Nephron (organoid): Measurements from ENCODE around the gene LRCH4.
"Not testable (repeated sequence)": the region's sequence is repeated elsewhere in the genome, so short reads cannot be mapped to it uniquely, and the experiment has no call there.

Source experiments
- H3K27ac Mint-ChIP-seq, 3 experiments: 2 replicates each; pipeline ENCODE4 v1.8.0; 2020; ENCODE audit warnings: mixed read lengths in 3 of 3, mild to moderate bottlenecking in 2 of 3, moderate library complexity in 1 of 3
- H3K27me3 Mint-ChIP-seq: 2 replicates; pipeline ENCODE4 v1.8.0; 2021; ENCODE audit warnings: low read depth, mild to moderate bottlenecking, moderate library complexity, mixed read lengths
- H3K36me3 Mint-ChIP-seq: 2 replicates; pipeline ENCODE4 v1.8.0; 2020; ENCODE audit warnings: low read depth, mixed read lengths
- H3K4me1 Mint-ChIP-seq: 2 replicates; pipeline ENCODE4 v1.8.0; 2020; ENCODE audit warnings: mixed read lengths
- H3K4me3 Mint-ChIP-seq, 3 experiments: 2 replicates each; pipeline ENCODE4 v1.8.0; 2020; ENCODE audit warnings: mild to moderate bottlenecking in 3 of 3, mixed read lengths in 3 of 3, moderate library complexity in 2 of 3
- H3K9me3 Mint-ChIP-seq: 2 replicates; pipeline ENCODE4 v1.8.0; 2020; ENCODE audit warnings: mixed read lengths
- TF ChIP-seq, protein P1 (sequence below), 3 experiments: fragments of 200-600 bp; sonication (generic); IDR thresholded peaks; one replicate each; pipeline ENCODE4 v1.5.0; 2021; ENCODE audit warnings: antibody characterized with exemption in 3 of 3; ENCODE audit not compliant: unreplicated experiment in 3 of 3

The LRCH4 gene

DNA sequence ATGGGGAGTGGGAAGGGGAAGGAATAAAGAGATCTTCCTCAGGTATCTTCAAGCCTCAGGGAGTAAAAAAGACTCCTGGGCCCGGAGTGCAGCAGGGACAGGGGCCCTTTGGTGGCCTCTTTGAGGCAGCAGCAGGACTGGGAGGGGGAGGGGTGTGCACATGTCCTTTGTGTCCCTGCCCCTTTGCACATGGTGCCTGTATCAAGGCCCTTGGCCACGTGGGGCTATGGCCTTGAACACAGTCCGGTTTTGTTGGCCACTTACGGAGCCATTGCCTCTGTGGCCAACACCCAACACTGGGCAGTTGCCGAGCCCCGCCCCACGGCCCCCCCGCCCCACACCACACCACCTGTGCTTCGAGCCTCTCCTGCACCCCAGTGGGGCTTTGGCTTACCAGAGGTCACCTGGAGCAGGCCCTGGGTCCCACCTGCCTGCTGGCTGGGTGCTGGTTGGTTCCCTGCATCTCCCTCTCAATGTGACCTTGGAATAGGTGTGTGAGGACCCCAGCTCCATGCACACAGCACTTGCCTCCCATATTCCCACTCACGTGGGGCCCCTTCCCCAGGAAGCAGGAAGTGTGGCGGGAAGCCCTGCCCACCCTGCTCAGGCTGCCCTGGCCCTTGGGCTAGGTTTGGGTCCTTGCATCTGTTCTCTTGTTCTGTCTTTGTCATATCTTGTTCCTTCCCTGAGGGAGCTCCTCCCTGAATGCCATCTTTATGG, 17.6 kb downstream of the LRCH4 start:
- Mint-ChIP-seq H3K27me3 (peaks cover 28% of the 10 kb centered on the region), H3K4me1 (peaks cover 29% of the 10 kb centered on the region), H3K36me3 (peaks cover 4% of the 10 kb centered on the region), H3K9me3 (no peaks in the 10 kb centered on the region), H3K4me3 (no peak overlapping the region), H3K27ac (peak overlapping the region in 1 of 3 experiments; percentile 32)
- TF ChIP-seq, protein P1, sequence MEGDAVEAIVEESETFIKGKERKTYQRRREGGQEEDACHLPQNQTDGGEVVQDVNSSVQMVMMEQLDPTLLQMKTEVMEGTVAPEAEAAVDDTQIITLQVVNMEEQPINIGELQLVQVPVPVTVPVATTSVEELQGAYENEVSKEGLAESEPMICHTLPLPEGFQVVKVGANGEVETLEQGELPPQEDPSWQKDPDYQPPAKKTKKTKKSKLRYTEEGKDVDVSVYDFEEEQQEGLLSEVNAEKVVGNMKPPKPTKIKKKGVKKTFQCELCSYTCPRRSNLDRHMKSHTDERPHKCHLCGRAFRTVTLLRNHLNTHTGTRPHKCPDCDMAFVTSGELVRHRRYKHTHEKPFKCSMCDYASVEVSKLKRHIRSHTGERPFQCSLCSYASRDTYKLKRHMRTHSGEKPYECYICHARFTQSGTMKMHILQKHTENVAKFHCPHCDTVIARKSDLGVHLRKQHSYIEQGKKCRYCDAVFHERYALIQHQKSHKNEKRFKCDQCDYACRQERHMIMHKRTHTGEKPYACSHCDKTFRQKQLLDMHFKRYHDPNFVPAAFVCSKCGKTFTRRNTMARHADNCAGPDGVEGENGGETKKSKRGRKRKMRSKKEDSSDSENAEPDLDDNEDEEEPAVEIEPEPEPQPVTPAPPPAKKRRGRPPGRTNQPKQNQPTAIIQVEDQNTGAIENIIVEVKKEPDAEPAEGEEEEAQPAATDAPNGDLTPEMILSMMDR (IDR thresholded peaks at IDR 0.05; ENCODE audit: unreplicated experiment in 3 of 3) = no peak

DNA sequence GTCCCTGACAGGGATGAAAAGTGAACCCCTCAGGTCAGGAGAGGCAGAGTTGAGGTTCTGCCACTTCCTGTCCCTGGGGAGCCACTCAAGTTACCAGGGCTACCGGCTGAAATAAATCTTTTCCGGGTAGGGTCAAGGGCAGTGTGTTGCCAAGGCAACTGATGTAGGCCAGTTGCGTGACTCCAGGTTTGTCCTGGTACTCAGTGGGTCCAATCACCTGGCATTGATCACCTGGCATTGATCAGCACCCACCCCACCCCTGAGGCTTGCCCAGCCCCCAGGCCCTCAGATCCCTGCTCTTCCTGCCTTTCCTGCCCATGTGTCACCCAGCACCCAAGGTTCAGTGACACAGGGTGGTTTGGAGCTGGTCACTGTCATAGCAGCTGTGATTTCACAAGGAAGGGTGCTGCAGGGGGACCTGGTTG, 18.2 kb downstream of the LRCH4 start:
- no peak overlapping the region for H3K4me3 Mint-ChIP-seq
- no peak overlapping the region for H3K27ac Mint-ChIP-seq
- peaks cover 28% of the 10 kb centered on the region for H3K27me3 Mint-ChIP-seq
- peaks cover 5% of the 10 kb centered on the region for H3K36me3 Mint-ChIP-seq
- peaks cover 29% of the 10 kb centered on the region for H3K4me1 Mint-ChIP-seq
- TF ChIP-seq, protein P1 (IDR thresholded peaks at IDR 0.05; ENCODE audit: unreplicated experiment in 3 of 3) = no peak
- no peaks in the 10 kb centered on the region for H3K9me3 Mint-ChIP-seq

DNA sequence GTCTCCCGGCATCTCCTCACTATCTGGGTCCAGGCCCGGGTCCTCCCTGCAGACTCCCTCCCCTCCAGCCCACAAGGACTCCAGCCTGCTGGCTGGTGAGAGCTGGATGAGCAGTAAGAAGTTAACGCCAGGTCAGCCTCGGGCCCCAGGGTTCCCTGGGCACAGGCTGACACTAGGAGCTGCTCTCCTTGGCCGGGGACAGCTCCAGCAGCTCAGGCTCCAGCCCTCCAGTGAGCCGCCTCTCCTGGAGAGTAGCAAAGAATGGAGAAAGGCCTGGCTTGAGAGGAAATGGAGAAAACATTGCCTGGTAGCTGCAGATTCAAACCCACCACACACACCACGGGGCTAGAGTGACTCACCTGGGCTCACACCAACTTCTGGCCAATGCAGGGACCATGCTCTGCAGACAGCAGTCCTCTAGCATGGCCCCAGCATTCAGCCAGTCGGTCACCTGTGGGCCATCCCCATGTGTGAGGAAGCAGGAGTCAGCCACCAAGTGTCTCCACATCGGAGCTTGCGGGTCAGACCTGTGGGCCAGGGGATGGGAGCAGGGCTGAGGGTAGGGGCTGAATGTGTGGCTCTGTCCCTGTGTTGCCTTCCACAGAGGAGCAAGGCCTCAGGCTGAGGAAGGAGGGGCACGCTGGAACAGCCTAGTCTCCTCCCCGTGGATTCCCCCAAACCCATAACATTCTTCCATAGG, 18.7 kb downstream of the LRCH4 start:
- peaks cover 6% of the 10 kb centered on the region for H3K36me3 Mint-ChIP-seq
- TF ChIP-seq, protein P1 (IDR thresholded peaks at IDR 0.05; ENCODE audit: unreplicated experiment in 3 of 3) = no peak
- peak overlapping the region; percentile 5 to 38 (median 10) for H3K27ac Mint-ChIP-seq
- no peaks in the 10 kb centered on the region for H3K9me3 Mint-ChIP-seq
- peak overlapping the region in 1 of 3 experiments; percentile 2 for H3K4me3 Mint-ChIP-seq
- peaks cover 24% of the 10 kb centered on the region for H3K27me3 Mint-ChIP-seq
- peaks cover 29% of the 10 kb centered on the region for H3K4me1 Mint-ChIP-seq

DNA sequence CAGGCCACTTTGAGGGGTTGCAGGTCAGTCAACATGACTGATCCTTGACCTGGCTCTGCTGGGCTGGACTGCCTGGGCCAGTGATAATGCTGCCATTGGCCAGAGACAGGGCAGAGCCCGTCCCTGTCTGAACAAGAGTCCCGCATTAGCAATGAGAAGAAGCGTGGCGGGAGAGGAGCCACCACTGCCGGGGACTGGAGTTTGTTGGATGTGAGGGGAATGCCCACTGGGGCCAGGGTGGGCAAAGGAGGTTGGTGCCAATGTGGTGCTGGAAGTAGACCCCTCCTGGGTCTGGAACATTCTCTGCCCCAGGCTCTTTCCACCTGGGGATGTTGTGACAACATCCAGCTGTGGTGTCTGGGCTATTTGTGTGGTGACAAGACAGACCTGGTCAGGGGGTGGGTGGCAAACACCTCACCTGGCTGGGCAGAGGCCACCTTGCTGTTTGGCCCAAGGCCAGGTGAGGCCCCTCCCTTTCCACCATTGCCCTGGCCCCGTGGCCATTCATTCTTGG, 19.9 kb downstream of the LRCH4 start:
- peaks cover 13% of the 10 kb centered on the region for H3K27me3 Mint-ChIP-seq
- TF ChIP-seq, protein P1 (IDR thresholded peaks at IDR 0.05; ENCODE audit: unreplicated experiment in 3 of 3) = no peak
- peaks cover 6% of the 10 kb centered on the region for H3K36me3 Mint-ChIP-seq
- no peak overlapping the region for H3K4me3 Mint-ChIP-seq
- H3K27ac Mint-ChIP-seq = peak overlapping the region in 1 of 3 experiments; percentile 38
- H3K9me3 Mint-ChIP-seq = no peaks in the 10 kb centered on the region
- H3K4me1 Mint-ChIP-seq = peaks cover 23% of the 10 kb centered on the region

DNA sequence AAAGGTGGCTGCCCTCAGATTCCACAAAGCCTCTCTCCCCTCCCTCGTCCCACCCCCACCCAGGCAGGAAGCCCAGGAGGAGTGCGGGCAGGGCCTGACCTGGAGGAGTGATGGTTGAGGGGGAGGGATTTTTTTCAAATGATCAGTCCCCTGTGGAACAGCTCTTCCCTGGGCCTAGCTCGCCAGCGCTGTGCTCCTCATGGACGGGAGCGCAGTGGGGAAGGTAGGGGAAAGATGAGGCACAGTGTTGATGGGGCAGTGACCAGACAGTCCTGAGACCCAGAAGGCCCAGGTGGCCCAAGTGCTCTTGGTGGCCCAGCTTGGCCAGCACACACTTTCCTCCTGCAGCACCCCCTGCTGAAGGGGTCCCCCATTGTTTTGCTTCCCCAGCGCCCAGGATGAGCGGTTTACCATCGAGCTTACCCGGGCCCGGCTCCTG, 20.8 kb downstream of the LRCH4 start:
- H3K4me1 Mint-ChIP-seq = peaks cover 23% of the 10 kb centered on the region
- no peak overlapping the region for H3K27ac Mint-ChIP-seq
- no peak overlapping the region for H3K4me3 Mint-ChIP-seq

DNA sequence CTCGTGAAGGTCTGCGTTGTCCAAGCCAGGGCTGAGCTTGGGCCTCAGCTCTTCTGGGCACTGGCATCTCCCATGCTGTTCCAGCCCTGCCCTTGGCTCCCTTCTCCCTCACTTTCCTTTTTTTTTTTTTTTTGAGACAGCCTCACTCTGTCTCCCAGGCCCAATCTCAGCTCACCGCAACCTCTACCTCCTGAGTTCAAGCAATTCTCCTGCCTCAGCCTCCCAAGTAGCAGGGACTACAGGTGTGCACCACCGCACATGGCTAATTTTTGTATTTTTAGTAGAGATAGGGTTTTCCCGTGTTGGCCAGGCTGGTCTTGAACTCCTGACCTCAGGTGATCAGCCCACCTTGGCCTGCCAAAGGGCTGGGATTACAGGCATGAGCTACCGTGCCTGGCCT, 21.5 kb downstream of the LRCH4 start:
- H3K27ac Mint-ChIP-seq = peak overlapping the region in 1 of 3 experiments; percentile 17
- H3K27me3 Mint-ChIP-seq, H3K4me3 Mint-ChIP-seq, H3K36me3 Mint-ChIP-seq, H3K9me3 Mint-ChIP-seq: not testable (repeated sequence)
- peaks cover 22% of the 10 kb centered on the region for H3K4me1 Mint-ChIP-seq

More for the DNA sequence above, 20.8 kb downstream of the LRCH4 start:
- peaks cover 6% of the 10 kb centered on the region for H3K36me3 Mint-ChIP-seq
- H3K9me3 Mint-ChIP-seq = no peaks in the 10 kb centered on the region
- H3K27me3 Mint-ChIP-seq = peaks cover 9% of the 10 kb centered on the region
- TF ChIP-seq, protein P1 (IDR thresholded peaks at IDR 0.05; ENCODE audit: unreplicated experiment in 3 of 3) = no peak
